Smooth muscle cell (in vitro differentiated cells): ENCODE results near the gene UQCRH. TPM values are rescaled to one million over a fixed set of nuclear protein-coding genes. Genes with fewer than 3 reads are reported as not detected.
"Not testable (repeated sequence)": the region's sequence is repeated elsewhere in the genome, so short reads cannot be mapped to it uniquely, and the experiment has no call there.

Experiments
- DNase-seq: peaks from one replicate; lab custom pipeline; 2025; ENCODE audit not compliant: unreplicated experiment; lab: John Stamatoyannopoulos, UW
- H2AFZ ChIP-seq: fragments of 200-600 bp; sonication (generic); 2 replicates; pipeline ENCODE4 v1.6.0; 2016; ENCODE audit warnings: antibody characterized with exemption, low read depth, mild to moderate bottlenecking
- H3F3A ChIP-seq: fragments of 200-600 bp; sonication (generic); 2 replicates; pipeline ENCODE4 v1.6.0; 2017; ENCODE audit warnings: antibody characterized with exemption, low read depth
- H3K27ac ChIP-seq: fragments of 200-600 bp; sonication (generic); 2 replicates; pipeline ENCODE4 v1.5.1; 2016; ENCODE audit warnings: low read depth, mild to moderate bottlenecking
- H3K27me3 ChIP-seq: fragments of 200-600 bp; sonication (generic); 2 replicates; pipeline ENCODE4 v1.6.1; 2016; ENCODE audit warnings: low read depth, mild to moderate bottlenecking
- H3K36me3 ChIP-seq: fragments of 200-600 bp; sonication (generic); 2 replicates; pipeline ENCODE4 v1.5.1; 2016; ENCODE audit warnings: low read depth
- H3K4me1 ChIP-seq: fragments of 200-600 bp; sonication (generic); 2 replicates; pipeline ENCODE4 v1.5.1; 2016; ENCODE audit warnings: low read depth
- H3K4me2 ChIP-seq: fragments of 200-600 bp; sonication (generic); 2 replicates; pipeline ENCODE4 v1.6.0; 2016; ENCODE audit warnings: mild to moderate bottlenecking
- H3K4me3 ChIP-seq: fragments of 200-600 bp; sonication (generic); 2 replicates; pipeline ENCODE4 v1.5.1; 2016; ENCODE audit warnings: mild to moderate bottlenecking
- H3K79me2 ChIP-seq: fragments of 200-600 bp; sonication (generic); 2 replicates; pipeline ENCODE4 v1.6.0; 2016; ENCODE audit warnings: low read depth, mild to moderate bottlenecking
- H3K9ac ChIP-seq: fragments of 200-600 bp; sonication (generic); 2 replicates; pipeline ENCODE4 v1.6.0; 2016; ENCODE audit warnings: low read depth
- H3K9me3 ChIP-seq: fragments of 200-600 bp; sonication (generic); replicated peaks from 2 replicates; pipeline ENCODE4 v1.5.1; 2016; ENCODE audit warnings: low read depth
- H4K20me1 ChIP-seq: fragments of 200-600 bp; sonication (generic); 2 replicates; pipeline ENCODE4 v1.6.0; 2016; ENCODE audit warnings: low read depth
- WGBS: methylation state at CpG from one replicate; pipeline ENCODE4 v1.1.7; 2016; ENCODE audit warnings: low lambda C conversion rate; 5-methylcytosine and 5-hydroxymethylcytosine counted together
- polyA plus RNA-seq: library from polyadenylated mRNA; unstranded; fragments of >200 nt; fragmentation: Nextera tagmentation; extraction: Ambion mirVana; gene quantifications from 2 replicates; pipeline ENCODE4 v1.2.1, GENCODE V29; 2016
- total RNA-seq: library from RNA; depleted of rRNA; stranded (reverse); fragments of >200 nt; gene quantifications from 2 replicates; pipeline ENCODE4 v1.2.3, GENCODE V29; 2014
- TF ChIP-seq, protein P1 (sequence below): fragments of 200-600 bp; sonication (generic); IDR thresholded peaks from 2 replicates; pipeline ENCODE4 v1.5.1; 2017; ENCODE audit warnings: borderline replicate concordance, mild to moderate bottlenecking, antibody characterized with exemption; ENCODE audit not compliant: insufficient read depth, poor library complexity, severe bottlenecking

The UQCRH gene
- total and polyA plus RNA-seq, 2 experiments from 2014 or later = 284 to 652 TPM

DNA sequence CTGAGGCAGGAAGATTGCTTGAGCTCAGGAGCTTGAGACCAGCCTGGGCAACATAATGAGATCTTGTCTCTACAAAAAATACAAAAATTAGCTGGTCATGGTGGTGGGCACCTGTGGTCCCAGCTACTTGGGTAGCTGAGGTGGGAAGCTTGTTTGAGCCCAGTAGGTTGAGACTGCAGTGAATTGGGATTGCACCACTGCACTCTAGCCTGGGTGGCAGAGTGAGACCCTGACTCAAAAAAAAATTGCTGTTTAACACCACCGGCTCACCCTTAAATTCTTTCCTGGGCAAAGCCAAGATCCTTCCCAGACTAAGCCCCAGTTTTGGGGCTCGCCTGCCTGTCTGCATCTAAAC is 30.5 kb downstream of the UQCRH start:
- Histone ChIP-seq H3K9me3 (no peaks in the 10 kb centered on the region), H3K9ac (no peak overlapping the region), H2AFZ (no peak overlapping the region), H3F3A (no peaks in the 10 kb centered on the region), H3K36me3 (no peaks in the 10 kb centered on the region), H3K4me3 (no peak overlapping the region), H3K4me1 (no peaks in the 10 kb centered on the region), H3K27ac (no peak overlapping the region), H4K20me1 (no peaks in the 10 kb centered on the region), H3K79me2 (no peaks in the 10 kb centered on the region), H3K4me2 (no peak overlapping the region), H3K27me3 (no peaks in the 10 kb centered on the region)
- DNase-seq = no peak
- TF ChIP-seq, protein P1, sequence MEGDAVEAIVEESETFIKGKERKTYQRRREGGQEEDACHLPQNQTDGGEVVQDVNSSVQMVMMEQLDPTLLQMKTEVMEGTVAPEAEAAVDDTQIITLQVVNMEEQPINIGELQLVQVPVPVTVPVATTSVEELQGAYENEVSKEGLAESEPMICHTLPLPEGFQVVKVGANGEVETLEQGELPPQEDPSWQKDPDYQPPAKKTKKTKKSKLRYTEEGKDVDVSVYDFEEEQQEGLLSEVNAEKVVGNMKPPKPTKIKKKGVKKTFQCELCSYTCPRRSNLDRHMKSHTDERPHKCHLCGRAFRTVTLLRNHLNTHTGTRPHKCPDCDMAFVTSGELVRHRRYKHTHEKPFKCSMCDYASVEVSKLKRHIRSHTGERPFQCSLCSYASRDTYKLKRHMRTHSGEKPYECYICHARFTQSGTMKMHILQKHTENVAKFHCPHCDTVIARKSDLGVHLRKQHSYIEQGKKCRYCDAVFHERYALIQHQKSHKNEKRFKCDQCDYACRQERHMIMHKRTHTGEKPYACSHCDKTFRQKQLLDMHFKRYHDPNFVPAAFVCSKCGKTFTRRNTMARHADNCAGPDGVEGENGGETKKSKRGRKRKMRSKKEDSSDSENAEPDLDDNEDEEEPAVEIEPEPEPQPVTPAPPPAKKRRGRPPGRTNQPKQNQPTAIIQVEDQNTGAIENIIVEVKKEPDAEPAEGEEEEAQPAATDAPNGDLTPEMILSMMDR = no peak
- 88% methylated on average over 2 of the region's 2 CpGs for WGBS

DNA sequence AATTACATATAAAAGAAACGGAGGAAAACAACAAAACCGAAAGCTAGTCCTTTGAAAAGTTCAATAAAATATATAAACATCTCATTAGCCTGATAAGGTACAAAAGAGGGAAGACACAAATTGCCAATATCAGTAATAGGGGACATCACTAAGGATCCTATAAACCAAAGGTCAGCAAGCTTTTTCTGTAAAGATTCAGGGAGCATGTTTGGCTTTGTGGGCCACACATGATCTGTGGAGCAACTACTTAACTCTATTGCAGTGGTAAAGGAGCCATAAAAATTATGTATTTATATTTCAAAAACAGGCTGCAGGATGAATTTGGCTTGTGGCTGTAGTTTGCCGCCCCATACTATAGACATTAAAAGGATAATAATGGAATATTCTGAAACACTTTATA is 31.6 kb downstream of the UQCRH start:
- H3K4me1 ChIP-seq = peaks cover 7% of the 10 kb centered on the region
- H2AFZ ChIP-seq = no peak overlapping the region
- no peak overlapping the region for H3K27ac ChIP-seq
- DNase-seq = no peak
- H3K36me3 ChIP-seq = no peaks in the 10 kb centered on the region
- no peak overlapping the region for H3K4me2 ChIP-seq
- no peaks in the 10 kb centered on the region for H3K27me3 ChIP-seq
- peaks cover under 1% of the 10 kb centered on the region for H3F3A ChIP-seq
- H3K9ac ChIP-seq = no peak overlapping the region
- H3K4me3 ChIP-seq = no peak overlapping the region
- no peaks in the 10 kb centered on the region for H4K20me1 ChIP-seq
- TF ChIP-seq, protein P1 = no peak
- no peaks in the 10 kb centered on the region for H3K9me3 ChIP-seq
- H3K79me2 ChIP-seq = no peaks in the 10 kb centered on the region
- WGBS = 93% methylated on average over 3 of the region's 3 CpGs

DNA sequence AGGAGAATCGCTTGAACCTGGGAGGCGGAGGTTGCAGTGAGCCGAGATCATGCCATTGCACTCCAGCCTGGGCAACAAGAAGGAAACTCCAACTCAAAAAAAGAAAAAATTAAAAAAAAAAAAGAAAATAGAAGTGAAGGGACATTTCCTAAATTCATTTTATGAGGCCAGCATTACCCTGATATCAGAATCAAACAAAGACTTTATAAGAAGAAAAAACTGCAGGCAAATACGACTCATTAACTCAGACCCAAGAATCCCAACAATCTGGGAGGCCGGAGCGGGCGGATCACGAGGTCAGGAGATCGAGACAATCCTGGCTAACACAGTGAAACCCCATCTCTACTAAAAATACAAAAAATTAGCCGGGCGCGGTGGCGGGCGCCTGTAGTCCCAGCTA is 33.9 kb downstream of the UQCRH start:
- not testable (repeated sequence) for H3K36me3 ChIP-seq, H2AFZ ChIP-seq, H3K4me3 ChIP-seq, H3K4me2 ChIP-seq, H3K9ac ChIP-seq, H3K79me2 ChIP-seq, H3K9me3 ChIP-seq, H3K27ac ChIP-seq, H4K20me1 ChIP-seq, H3K27me3 ChIP-seq, DNase-seq, H3F3A ChIP-seq
- 95% methylated on average over 14 of the region's 14 CpGs for WGBS
- peaks cover 11% of the 10 kb centered on the region for H3K4me1 ChIP-seq

DNA sequence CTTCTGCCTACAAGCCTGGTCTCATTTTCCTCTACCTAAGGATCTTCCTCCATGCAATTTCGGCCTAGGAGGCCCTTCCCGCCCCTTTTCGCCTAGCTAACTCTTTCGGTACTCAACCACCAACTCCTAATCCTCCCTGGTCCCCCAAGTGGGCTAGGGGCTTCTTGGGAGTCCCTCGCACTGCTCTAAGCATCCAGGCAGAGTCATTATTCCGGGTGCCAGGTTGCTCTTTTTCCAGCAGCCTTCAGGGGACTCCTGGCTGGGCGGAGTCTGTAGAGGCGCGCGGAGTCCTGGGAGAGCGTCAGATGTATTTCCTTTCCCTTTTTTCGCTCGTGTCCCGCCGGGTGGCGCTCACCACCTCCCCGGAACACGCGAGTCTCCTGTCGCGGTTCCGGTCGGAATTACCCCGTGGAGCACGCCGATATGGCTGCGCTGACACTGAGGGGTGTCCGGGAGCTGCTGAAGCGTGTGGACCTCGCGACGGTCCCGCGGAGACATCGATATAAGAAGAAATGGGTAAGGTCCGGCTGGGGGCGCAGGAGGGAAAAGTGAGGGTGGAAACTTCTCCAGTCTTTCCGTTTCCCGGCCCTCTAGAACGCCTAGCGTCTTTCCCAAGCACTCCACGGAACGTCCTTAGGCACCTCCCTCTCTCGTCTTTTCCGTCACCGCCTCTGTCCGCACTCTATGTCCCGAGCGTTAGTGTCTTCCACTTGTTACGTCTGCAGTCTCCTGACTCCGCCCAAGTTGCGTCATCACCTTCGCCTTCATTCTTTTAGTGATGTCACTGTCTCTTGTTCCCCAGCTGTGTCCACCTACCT is 37.1 kb downstream of the UQCRH start, which contains the start of gene NSUN4:
NSUN4 (plus strand) TSS at position 404 of the 818 bp plus-strand sequence; CDS start at position 424, 20 bp downstream.
- Histone ChIP-seq H3K36me3 (peaks cover 6% of the 10 kb centered on the region), H3K9ac (peak within 1 kb of the TSS; percentile 89), H3K4me2 (peak within 1 kb of the TSS; percentile 91), H3K4me3 (peak within 1 kb of the TSS; percentile 69), H3K27me3 (no peaks in the 10 kb centered on the region), H3K27ac (peak within 1 kb of the TSS; percentile 89), H3F3A (peaks cover 4% of the 10 kb centered on the region), H3K9me3 (no peaks in the 10 kb centered on the region), H4K20me1 (no peaks in the 10 kb centered on the region), H3K4me1 (peaks cover 11% of the 10 kb centered on the region), H3K79me2 (no peaks in the 10 kb centered on the region), H2AFZ (peak within 1 kb of the TSS; percentile 82)
- TF ChIP-seq, protein P1 = peak; percentile 44
- under 1% methylated on average over 53 of the region's 53 CpGs for WGBS
- peak; percentile 90 for DNase-seq
